ENCODE data around the gene ZDHHC9.

ZDHHC9 gene

GRCh38 chrX:129784371-129784770, 59.3 kb downstream of the ZDHHC9 start:
- DNase-seq: no peak

GRCh38 chrX:129783291-129783713, 60.4 kb downstream of the ZDHHC9 start:
- peak in 1 of 2 experiments; percentile 16 for DNase-seq

- DNase-seq: no peak
Measured at GRCh38 chrX:129782706-129783105, 61.0 kb downstream of the ZDHHC9 start.

GRCh38 chrX:129781680-129782495, 61.8 kb downstream of the ZDHHC9 start:
- peak in 1 of 2 experiments; percentile 31 for DNase-seq

GRCh38 chrX:129781134-129781672, 62.5 kb downstream of the ZDHHC9 start:
- DNase-seq: peak; percentile 66 to 73

GRCh38 chrX:129780441-129781105, 63.1 kb downstream of the ZDHHC9 start:
- no peak for DNase-seq

- peak in 1 of 2 experiments; percentile 21 for DNase-seq
Measured at GRCh38 chrX:129779747-129780146, 63.9 kb downstream of the ZDHHC9 start, which contains the start of gene SASH3. SASH3 (plus strand) TSS chrX:129779949; CDS start chrX:129780098, 149 bp downstream.

- no peak for DNase-seq
Measured at GRCh38 chrX:129779086-129779672, 64.5 kb downstream of the ZDHHC9 start.

- peak; percentile 37 to 54 for DNase-seq
Measured at GRCh38 chrX:129777218-129778030, 66.3 kb downstream of the ZDHHC9 start.

- DNase-seq: no peak
Measured at GRCh38 chrX:129773649-129774458, 69.8 kb downstream of the ZDHHC9 start.

- no peak for DNase-seq
Measured at GRCh38 chrX:129772796-129773431, 70.8 kb downstream of the ZDHHC9 start.

- DNase-seq: peak in 1 of 2 experiments; percentile 26
Measured at GRCh38 chrX:129771266-129771995, 72.3 kb downstream of the ZDHHC9 start.

GRCh38 chrX:129769467-129770154, 74.1 kb downstream of the ZDHHC9 start:
- DNase-seq: peak; percentile 61 to 67

GRCh38 chrX:129768586-129769466, 74.9 kb downstream of the ZDHHC9 start:
- no peak for DNase-seq

- no peak for DNase-seq
Measured at GRCh38 chrX:129768186-129768585, 75.5 kb downstream of the ZDHHC9 start.

GRCh38 chrX:129763666-129764065, 80.0 kb downstream of the ZDHHC9 start:
- DNase-seq: no peak

GRCh38 chrX:129762448-129762847, 81.2 kb downstream of the ZDHHC9 start:
- DNase-seq: no peak

- DNase-seq: no peak
Measured at GRCh38 chrX:129761596-129761995, 82.1 kb downstream of the ZDHHC9 start.

- DNase-seq: no peak
Measured at GRCh38 chrX:129760981-129761380, 82.7 kb downstream of the ZDHHC9 start.

All from activated CD4-positive, alpha-beta T cell treated with anti-CD3 and anti-CD28 coated beads, Interleukin-2, amount 50 U/mL, for 4 hours (primary cell).